Calu3 (cell line): Measurements from ENCODE around the gene PANX2. TPM values are rescaled to one million over a fixed set of nuclear protein-coding genes. Genes with fewer than 3 reads are reported as not detected.

ENCODE experiments used
- BruUV-seq: library from RNA; stranded (reverse); fragments of 400-500 nt; replicated peaks from 2 replicates; lab custom pipeline; 2021; lab: Mats Ljungman, UMichigan
- CTCF ChIA-PET: fragments of 300-600 bp; sonication (Branson Sonifier 250); formaldehyde crosslinking; loops from one replicate; lab custom pipeline; 2022; ENCODE audit warnings: antibody characterized with exemption; lab: Charles Lee
- DNase-seq: peaks from one replicate; pipeline ENCODE4 v3.0.0; 2022
- H3K27ac Mint-ChIP-seq: one replicate; pipeline ENCODE4 v1.8.0; 2022; ENCODE audit warnings: mixed read lengths; ENCODE audit not compliant: unreplicated experiment
- H3K27me3 Mint-ChIP-seq: one replicate; pipeline ENCODE4 v1.8.0; 2022; ENCODE audit warnings: mixed read lengths; ENCODE audit not compliant: unreplicated experiment
- H3K36me3 Mint-ChIP-seq: one replicate; pipeline ENCODE4 v1.8.0; 2022; ENCODE audit warnings: mild to moderate bottlenecking, moderate library complexity, mixed read lengths; ENCODE audit not compliant: insufficient read depth, unreplicated experiment
- H3K4me1 Mint-ChIP-seq: one replicate; pipeline ENCODE4 v1.8.0; 2022; ENCODE audit warnings: mild to moderate bottlenecking, low read depth, mixed read lengths; ENCODE audit not compliant: unreplicated experiment
- H3K4me3 Mint-ChIP-seq: one replicate; pipeline ENCODE4 v1.8.0; 2022; ENCODE audit warnings: mild to moderate bottlenecking, low read depth, moderate library complexity, mixed read lengths; ENCODE audit not compliant: unreplicated experiment
- H3K9me3 Mint-ChIP-seq: one replicate; pipeline ENCODE4 v1.8.0; 2022; ENCODE audit warnings: low read depth, mixed read lengths; ENCODE audit not compliant: unreplicated experiment
- intact Hi-C: fragments of 100-400 bp; cut with micrococcal nuclease; formaldehyde crosslinking; loops from one replicate; pipeline ENCODE4 v1.10.0; 2022; ENCODE audit not compliant: unreplicated experiment
- total RNA-seq: library from RNA; stranded (reverse); gene quantifications from 2 replicates; pipeline ENCODE4 v1.2.3, GENCODE V29; 2022
- TF ChIP-seq, protein P1 (sequence below): fragments of 200-600 bp; IDR thresholded peaks from one replicate; pipeline ENCODE4 v1.8.0; 2022; ENCODE audit warnings: antibody characterized with exemption; ENCODE audit not compliant: unreplicated experiment

PANX2 gene
- total RNA-seq, 1 experiment from 2014 or later: 2.0 TPM

DNA sequence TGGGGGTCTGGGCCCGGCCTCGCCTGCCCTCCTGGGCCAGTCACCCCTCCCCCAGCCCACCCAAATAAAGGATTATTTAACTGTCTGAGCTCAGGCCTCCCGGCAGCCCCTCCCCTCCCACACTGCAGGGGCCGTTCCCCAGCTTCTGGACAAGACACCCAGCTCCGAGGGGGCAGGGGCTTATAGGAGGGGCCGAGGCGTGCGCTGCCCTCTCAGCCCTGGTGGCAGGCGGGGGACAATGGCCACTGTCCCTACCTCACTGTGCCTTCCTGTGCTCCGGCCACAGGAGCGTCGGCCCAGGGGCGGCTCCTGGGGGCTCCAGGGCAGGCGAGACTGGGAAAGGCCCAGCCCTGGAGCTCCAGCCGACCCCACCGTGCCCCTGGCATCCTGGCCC lies 28.1 kb downstream of the PANX2 start:
- no peak for DNase-seq
- Mint-ChIP-seq H3K4me3 (no peak overlapping the region), H3K36me3 (peaks cover 78% of the 10 kb centered on the region), H3K27ac (no peak overlapping the region), H3K9me3 (no peaks in the 10 kb centered on the region), H3K27me3 (no peaks in the 10 kb centered on the region), H3K4me1 (peaks cover 9% of the 10 kb centered on the region)
- intact Hi-C loops: no loop called here
- CTCF ChIA-PET: no interaction called here
- TF ChIP-seq, protein P1, sequence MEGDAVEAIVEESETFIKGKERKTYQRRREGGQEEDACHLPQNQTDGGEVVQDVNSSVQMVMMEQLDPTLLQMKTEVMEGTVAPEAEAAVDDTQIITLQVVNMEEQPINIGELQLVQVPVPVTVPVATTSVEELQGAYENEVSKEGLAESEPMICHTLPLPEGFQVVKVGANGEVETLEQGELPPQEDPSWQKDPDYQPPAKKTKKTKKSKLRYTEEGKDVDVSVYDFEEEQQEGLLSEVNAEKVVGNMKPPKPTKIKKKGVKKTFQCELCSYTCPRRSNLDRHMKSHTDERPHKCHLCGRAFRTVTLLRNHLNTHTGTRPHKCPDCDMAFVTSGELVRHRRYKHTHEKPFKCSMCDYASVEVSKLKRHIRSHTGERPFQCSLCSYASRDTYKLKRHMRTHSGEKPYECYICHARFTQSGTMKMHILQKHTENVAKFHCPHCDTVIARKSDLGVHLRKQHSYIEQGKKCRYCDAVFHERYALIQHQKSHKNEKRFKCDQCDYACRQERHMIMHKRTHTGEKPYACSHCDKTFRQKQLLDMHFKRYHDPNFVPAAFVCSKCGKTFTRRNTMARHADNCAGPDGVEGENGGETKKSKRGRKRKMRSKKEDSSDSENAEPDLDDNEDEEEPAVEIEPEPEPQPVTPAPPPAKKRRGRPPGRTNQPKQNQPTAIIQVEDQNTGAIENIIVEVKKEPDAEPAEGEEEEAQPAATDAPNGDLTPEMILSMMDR: no peak
- BruUV-seq: no TSS peak

GRCh38 chr22:50199251-50199721 lies 28.8 kb downstream of the PANX2 start:
- peak overlapping the region; percentile 76 for H3K4me3 Mint-ChIP-seq
- DNase-seq: no peak
- H3K27ac Mint-ChIP-seq: peak overlapping the region; percentile 47
- CTCF ChIA-PET: no interaction called here
- peaks cover 81% of the 10 kb centered on the region for H3K36me3 Mint-ChIP-seq
- no peaks in the 10 kb centered on the region for H3K27me3 Mint-ChIP-seq
- BruUV-seq: no TSS peak
- TF ChIP-seq, protein P1: no peak
- peaks cover 9% of the 10 kb centered on the region for H3K4me1 Mint-ChIP-seq
- no peaks in the 10 kb centered on the region for H3K9me3 Mint-ChIP-seq
- intact Hi-C loops: no loop called here

GRCh38 chr22:50199829-50200460 lies 29.4 kb downstream of the PANX2 start:
- Mint-ChIP-seq H3K36me3 (peaks cover 81% of the 10 kb centered on the region), H3K4me3 (peak overlapping the region; percentile 76), H3K4me1 (peaks cover 14% of the 10 kb centered on the region), H3K27me3 (no peaks in the 10 kb centered on the region), H3K9me3 (no peaks in the 10 kb centered on the region), H3K27ac (peak overlapping the region; percentile 47)
- DNase-seq: no peak
- intact Hi-C loops: no loop called here
- CTCF ChIA-PET: no interaction called here
- TF ChIP-seq, protein P1: no peak
- no TSS peak for BruUV-seq

- DNase-seq: peak; percentile 93
- peaks cover 16% of the 10 kb centered on the region for H3K4me1 Mint-ChIP-seq
- CTCF ChIA-PET: no interaction called here
- TF ChIP-seq, protein P1: no peak
- peak within 1 kb of the TSS; percentile 76 for H3K4me3 Mint-ChIP-seq
- peak within 1 kb of the TSS; percentile 47 for H3K27ac Mint-ChIP-seq
- TSS peak; percentile 69 for BruUV-seq
- no peaks in the 10 kb centered on the region for H3K9me3 Mint-ChIP-seq
- intact Hi-C loops: no loop called here
- no peaks in the 10 kb centered on the region for H3K27me3 Mint-ChIP-seq
- H3K36me3 Mint-ChIP-seq: peaks cover 81% of the 10 kb centered on the region
Observed at GRCh38 chr22:50200461-50201190, 30.1 kb downstream of the PANX2 start, which contains the start of gene SELENOO. TSS of gene SELENOO (plus strand) at chr22:50201011. CDS start at chr22:50201037, 26 bp downstream.
